ENCODE data around the gene DLG5.

DLG5 gene

GRCh38 chr10:77834943-77835668, 91.4 kb downstream of the DLG5 start:
- Histone ChIP-seq H3K4me1 (ENCODE audit: control insufficient read depth, insufficient read depth, low read length) (peaks cover 3% of the 10 kb centered on the region; the same call in 1 of the 2 replicates), H3K9me3 (ENCODE audit: control insufficient read depth, insufficient read depth, low read length) (no peaks in the 10 kb centered on the region), H3K27ac (ENCODE audit: low read length) (no peak overlapping the region), H3K36me3 (ENCODE audit: control insufficient read depth, insufficient read depth, low read length) (peaks cover 22% of the 10 kb centered on the region), H3K4me3 (ENCODE audit: low read length) (no peak overlapping the region), H3K27me3 (ENCODE audit: control insufficient read depth, insufficient read depth, low read length) (no peaks in the 10 kb centered on the region)
- WGBS (ENCODE audit: insufficient coverage, insufficient read length) = no CpG with 5 or more reads among the region's 13 CpGs
- DNase-seq (ENCODE audit: low read depth, low spot score) = no peak

- DNase-seq (ENCODE audit: low read depth, low spot score) = no peak
- H3K9me3 ChIP-seq (ENCODE audit: control insufficient read depth, insufficient read depth, low read length) = no peaks in the 10 kb centered on the region
- no CpG with 5 or more reads among the region's 2 CpGs for WGBS (ENCODE audit: insufficient coverage, insufficient read length)
- H3K36me3 ChIP-seq (ENCODE audit: control insufficient read depth, insufficient read depth, low read length) = peaks cover 25% of the 10 kb centered on the region
- H3K27ac ChIP-seq (ENCODE audit: low read length) = no peak overlapping the region
- no peak overlapping the region for H3K4me3 ChIP-seq (ENCODE audit: low read length)
- H3K27me3 ChIP-seq (ENCODE audit: control insufficient read depth, insufficient read depth, low read length) = no peaks in the 10 kb centered on the region
- H3K4me1 ChIP-seq (ENCODE audit: control insufficient read depth, insufficient read depth, low read length) = peaks cover 3% of the 10 kb centered on the region; the same call in 1 of the 2 replicates
Measured at GRCh38 chr10:77834540-77834939, 92.0 kb downstream of the DLG5 start.

GRCh38 chr10:77833792-77834191, 92.8 kb downstream of the DLG5 start:
- H3K27me3 ChIP-seq (ENCODE audit: control insufficient read depth, insufficient read depth, low read length) = no peaks in the 10 kb centered on the region
- no peak overlapping the region for H3K27ac ChIP-seq (ENCODE audit: low read length)
- no peak for DNase-seq (ENCODE audit: low read depth, low spot score)
- no peak overlapping the region for H3K4me3 ChIP-seq (ENCODE audit: low read length)
- H3K36me3 ChIP-seq (ENCODE audit: control insufficient read depth, insufficient read depth, low read length) = peaks cover 32% of the 10 kb centered on the region
- H3K9me3 ChIP-seq (ENCODE audit: control insufficient read depth, insufficient read depth, low read length) = no peaks in the 10 kb centered on the region
- no CpG with 5 or more reads among the region's 15 CpGs for WGBS (ENCODE audit: insufficient coverage, insufficient read length)
- peaks cover 3% of the 10 kb centered on the region; the same call in 1 of the 2 replicates for H3K4me1 ChIP-seq (ENCODE audit: control insufficient read depth, insufficient read depth, low read length)

- Histone ChIP-seq H3K36me3 (ENCODE audit: control insufficient read depth, insufficient read depth, low read length) (peaks cover 34% of the 10 kb centered on the region), H3K4me1 (ENCODE audit: control insufficient read depth, insufficient read depth, low read length) (peaks cover 3% of the 10 kb centered on the region; the same call in 1 of the 2 replicates), H3K27ac (ENCODE audit: low read length) (no peak overlapping the region), H3K9me3 (ENCODE audit: control insufficient read depth, insufficient read depth, low read length) (no peaks in the 10 kb centered on the region), H3K27me3 (ENCODE audit: control insufficient read depth, insufficient read depth, low read length) (no peaks in the 10 kb centered on the region), H3K4me3 (ENCODE audit: low read length) (no peak overlapping the region)
- whole genome bisulfite sequencing (ENCODE audit: insufficient coverage, insufficient read length) = no CpG with 5 or more reads among the region's 6 CpGs
- no peak for DNase-seq (ENCODE audit: low read depth, low spot score)
Measured at GRCh38 chr10:77833225-77833624, 93.3 kb downstream of the DLG5 start.

GRCh38 chr10:77832238-77832637, 94.3 kb downstream of the DLG5 start:
- no peak for DNase-seq (ENCODE audit: low read depth, low spot score)
- no peak overlapping the region for H3K27ac ChIP-seq (ENCODE audit: low read length)
- peaks cover 34% of the 10 kb centered on the region for H3K36me3 ChIP-seq (ENCODE audit: control insufficient read depth, insufficient read depth, low read length)
- H3K27me3 ChIP-seq (ENCODE audit: control insufficient read depth, insufficient read depth, low read length) = no peaks in the 10 kb centered on the region
- H3K9me3 ChIP-seq (ENCODE audit: control insufficient read depth, insufficient read depth, low read length) = no peaks in the 10 kb centered on the region
- WGBS (ENCODE audit: insufficient coverage, insufficient read length) = no CpG with 5 or more reads among the region's 2 CpGs
- no peaks in the 10 kb centered on the region for H3K4me1 ChIP-seq (ENCODE audit: control insufficient read depth, insufficient read depth, low read length)
- H3K4me3 ChIP-seq (ENCODE audit: low read length) = no peak overlapping the region

- H3K9me3 ChIP-seq (ENCODE audit: control insufficient read depth, insufficient read depth, low read length) = no peaks in the 10 kb centered on the region
- DNase-seq (ENCODE audit: low read depth, low spot score) = no peak
- no peaks in the 10 kb centered on the region for H3K4me1 ChIP-seq (ENCODE audit: control insufficient read depth, insufficient read depth, low read length)
- no CpG with 5 or more reads among the region's 10 CpGs for WGBS (ENCODE audit: insufficient coverage, insufficient read length)
- peaks cover 30% of the 10 kb centered on the region for H3K36me3 ChIP-seq (ENCODE audit: control insufficient read depth, insufficient read depth, low read length)
- H3K27me3 ChIP-seq (ENCODE audit: control insufficient read depth, insufficient read depth, low read length) = no peaks in the 10 kb centered on the region
- no peak overlapping the region for H3K4me3 ChIP-seq (ENCODE audit: low read length)
- H3K27ac ChIP-seq (ENCODE audit: low read length) = no peak overlapping the region
Measured at GRCh38 chr10:77829356-77829755, 97.2 kb downstream of the DLG5 start.

- H3K27ac ChIP-seq (ENCODE audit: low read length) = no peak overlapping the region
Measured at GRCh38 chr10:77828377-77828776, 98.2 kb downstream of the DLG5 start.

GRCh38 chr10:77827366-77827765, 99.2 kb downstream of the DLG5 start:
- no peak for DNase-seq (ENCODE audit: low read depth, low spot score)
- Histone ChIP-seq H3K27me3 (ENCODE audit: control insufficient read depth, insufficient read depth, low read length) (no peaks in the 10 kb centered on the region), H3K27ac (ENCODE audit: low read length) (no peak overlapping the region), H3K4me1 (ENCODE audit: control insufficient read depth, insufficient read depth, low read length) (no peaks in the 10 kb centered on the region), H3K9me3 (ENCODE audit: control insufficient read depth, insufficient read depth, low read length) (no peaks in the 10 kb centered on the region), H3K4me3 (ENCODE audit: low read length) (no peak overlapping the region), H3K36me3 (ENCODE audit: control insufficient read depth, insufficient read depth, low read length) (peaks cover 21% of the 10 kb centered on the region)
- WGBS (ENCODE audit: insufficient coverage, insufficient read length) = no CpG with 5 or more reads among the region's 9 CpGs

More at GRCh38 chr10:77828377-77828776, 98.2 kb downstream of the DLG5 start:
- Histone ChIP-seq H3K27me3 (ENCODE audit: control insufficient read depth, insufficient read depth, low read length) (no peaks in the 10 kb centered on the region), H3K36me3 (ENCODE audit: control insufficient read depth, insufficient read depth, low read length) (peaks cover 25% of the 10 kb centered on the region), H3K9me3 (ENCODE audit: control insufficient read depth, insufficient read depth, low read length) (no peaks in the 10 kb centered on the region), H3K4me3 (ENCODE audit: low read length) (no peak overlapping the region), H3K4me1 (ENCODE audit: control insufficient read depth, insufficient read depth, low read length) (no peaks in the 10 kb centered on the region)
- no CpG with 5 or more reads among the region's 6 CpGs for WGBS (ENCODE audit: insufficient coverage, insufficient read length)
- no peak for DNase-seq (ENCODE audit: low read depth, low spot score)

- Histone ChIP-seq H3K4me3 (ENCODE audit: low read length) (no peak overlapping the region), H3K4me1 (ENCODE audit: control insufficient read depth, insufficient read depth, low read length) (no peaks in the 10 kb centered on the region; the same call in 1 of the 2 replicates), H3K9me3 (ENCODE audit: control insufficient read depth, insufficient read depth, low read length) (no peaks in the 10 kb centered on the region), H3K27ac (ENCODE audit: low read length) (no peak overlapping the region), H3K36me3 (ENCODE audit: control insufficient read depth, insufficient read depth, low read length) (peaks cover 24% of the 10 kb centered on the region), H3K27me3 (ENCODE audit: control insufficient read depth, insufficient read depth, low read length) (no peaks in the 10 kb centered on the region)
- DNase-seq (ENCODE audit: low read depth, low spot score) = no peak
- no CpG with 5 or more reads among the region's 5 CpGs for whole genome bisulfite sequencing (ENCODE audit: insufficient coverage, insufficient read length)
Measured at GRCh38 chr10:77825965-77826364, 100.6 kb downstream of the DLG5 start.

- no peak overlapping the region for H3K4me3 ChIP-seq (ENCODE audit: low read length)
- H3K27me3 ChIP-seq (ENCODE audit: control insufficient read depth, insufficient read depth, low read length) = no peaks in the 10 kb centered on the region
- no peaks in the 10 kb centered on the region for H3K9me3 ChIP-seq (ENCODE audit: control insufficient read depth, insufficient read depth, low read length)
- H3K27ac ChIP-seq (ENCODE audit: low read length) = no peak overlapping the region
- H3K4me1 ChIP-seq (ENCODE audit: control insufficient read depth, insufficient read depth, low read length) = no peaks in the 10 kb centered on the region; the same call in 1 of the 2 replicates
- DNase-seq (ENCODE audit: low read depth, low spot score) = no peak
- H3K36me3 ChIP-seq (ENCODE audit: control insufficient read depth, insufficient read depth, low read length) = peaks cover 17% of the 10 kb centered on the region
- WGBS (ENCODE audit: insufficient coverage, insufficient read length) = no CpG with 5 or more reads among the region's 7 CpGs
Measured at GRCh38 chr10:77824908-77825307, 101.6 kb downstream of the DLG5 start.
